Mesendoderm (in vitro differentiated cells): Measurements from ENCODE around the gene MAPK14.

Experiments
- DNase-seq: peaks from one replicate; pipeline ENCODE4 v3.0.0; 2013
- H2AK5ac ChIP-seq: 2 replicates; pipeline ENCODE4 v1.6.1; 2013; ENCODE audit warnings: low read length, inconsistent platforms
- H2BK120ac ChIP-seq: 2 replicates; pipeline ENCODE4 v1.6.1; 2013; ENCODE audit warnings: low read depth, mild to moderate bottlenecking, low read length, moderate library complexity, mixed read lengths
- H2BK15ac ChIP-seq: replicated peaks from 2 replicates; pipeline ENCODE4 v1.6.1; 2013; ENCODE audit warnings: low read depth, mild to moderate bottlenecking, moderate library complexity
- H2BK5ac ChIP-seq: 2 replicates; pipeline ENCODE4 v1.6.1; 2013; ENCODE audit warnings: low read length, inconsistent platforms
- H3K18ac ChIP-seq: 2 replicates; pipeline ENCODE4 v1.6.1; 2013; ENCODE audit warnings: mild to moderate bottlenecking, low read length, mixed read lengths
- H3K23ac ChIP-seq: one replicate; pipeline ENCODE4 v1.6.1; 2013; ENCODE audit warnings: low read length
- H3K27ac ChIP-seq: 2 replicates; pipeline ENCODE4 v1.5.1; 2013; ENCODE audit warnings: low read depth, mild to moderate bottlenecking, inconsistent platforms, low read length, moderate library complexity
- H3K27me3 ChIP-seq: 2 replicates; pipeline ENCODE4 v1.6.1; 2013; ENCODE audit warnings: low read length, control low read depth, mild to moderate bottlenecking, inconsistent platforms; ENCODE audit not compliant: insufficient read depth, poor library complexity
- H3K36me3 ChIP-seq: 2 replicates; pipeline ENCODE4 v1.6.1; 2013; ENCODE audit warnings: low read length, inconsistent platforms; ENCODE audit not compliant: control insufficient read depth, insufficient read depth
- H3K4ac ChIP-seq: one replicate; pipeline ENCODE4 v1.6.1; 2013; ENCODE audit warnings: low read depth, mild to moderate bottlenecking, low read length, moderate library complexity
- H3K4me1 ChIP-seq: 2 replicates; pipeline ENCODE4 v1.6.1; 2013; ENCODE audit warnings: low read depth, low read length, inconsistent platforms; ENCODE audit not compliant: control insufficient read depth
- H3K4me2 ChIP-seq: 2 replicates; pipeline ENCODE4 v1.6.1; 2013; ENCODE audit warnings: low read length
- H3K4me3 ChIP-seq: 2 replicates; pipeline ENCODE4 v1.5.1; 2013; ENCODE audit warnings: mild to moderate bottlenecking, low read length
- H3K56ac ChIP-seq: one replicate; pipeline ENCODE4 v1.6.1; 2013; ENCODE audit warnings: low read length
- H3K79me1 ChIP-seq: 2 replicates; pipeline ENCODE4 v1.6.1; 2013; ENCODE audit warnings: low read length, inconsistent platforms
- H3K79me2 ChIP-seq: 2 replicates; pipeline ENCODE4 v1.6.1; 2013; ENCODE audit warnings: mild to moderate bottlenecking, low read length; ENCODE audit not compliant: control insufficient read depth, insufficient read depth
- H3K9ac ChIP-seq: 2 replicates; pipeline ENCODE4 v1.6.1; 2013; ENCODE audit warnings: low read length, inconsistent platforms
- H4K5ac ChIP-seq: one replicate; pipeline ENCODE4 v1.6.1; 2013; ENCODE audit warnings: low read length
- H4K8ac ChIP-seq: one replicate; pipeline ENCODE4 v1.6.1; 2013; ENCODE audit warnings: low read depth, mild to moderate bottlenecking, control low read depth, low read length, moderate library complexity
- WGBS: extraction: QIAGEN DNeasy Blood & Tissue Kit; methylation state at CpG from one replicate; pipeline ENCODE4 v1.1.7; 2013; ENCODE audit warnings: low lambda C conversion rate, missing lambda C conversion rate; ENCODE audit not compliant: insufficient coverage; ENCODE audit errors: extremely low coverage; 5-methylcytosine and 5-hydroxymethylcytosine counted together

The MAPK14 gene

DNA sequence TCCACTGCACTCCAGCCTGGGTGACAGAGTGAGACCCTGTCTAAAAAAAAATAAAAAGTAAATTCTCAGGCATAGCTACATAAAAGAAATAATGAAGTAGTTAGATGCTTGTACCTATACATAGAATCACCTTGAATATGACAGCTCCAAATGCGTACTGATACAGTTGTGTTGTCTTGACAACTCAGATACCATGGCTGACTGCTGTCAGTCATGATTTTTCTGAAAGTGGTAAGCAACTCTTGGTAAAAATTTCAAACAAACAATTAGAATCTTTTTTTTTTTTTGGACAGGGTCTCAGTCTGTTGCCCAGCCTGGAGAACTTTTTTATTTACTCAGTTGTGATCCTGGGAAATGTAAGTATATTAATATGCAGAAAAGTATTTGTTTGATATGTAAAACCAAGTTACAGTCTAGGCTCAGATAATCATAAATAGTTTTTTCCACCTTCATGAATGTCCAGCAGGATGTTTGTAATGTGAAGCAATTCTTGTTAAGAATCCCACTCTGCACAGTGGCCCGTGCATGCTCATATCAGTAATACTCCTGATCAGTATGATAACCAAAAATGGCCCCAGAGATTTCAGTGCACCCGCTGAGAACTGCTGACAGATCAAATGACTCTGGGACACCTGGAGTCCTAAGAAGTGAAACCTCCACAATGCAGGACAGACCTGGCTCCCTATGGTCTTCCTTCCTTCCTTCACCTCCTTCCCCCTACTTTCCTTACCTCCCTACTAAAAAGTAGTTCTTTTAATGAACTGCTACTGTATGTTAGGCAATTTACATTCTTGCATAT, 88.7 kb downstream of the MAPK14 start:
- no peak overlapping the region for H4K5ac ChIP-seq

DNA sequence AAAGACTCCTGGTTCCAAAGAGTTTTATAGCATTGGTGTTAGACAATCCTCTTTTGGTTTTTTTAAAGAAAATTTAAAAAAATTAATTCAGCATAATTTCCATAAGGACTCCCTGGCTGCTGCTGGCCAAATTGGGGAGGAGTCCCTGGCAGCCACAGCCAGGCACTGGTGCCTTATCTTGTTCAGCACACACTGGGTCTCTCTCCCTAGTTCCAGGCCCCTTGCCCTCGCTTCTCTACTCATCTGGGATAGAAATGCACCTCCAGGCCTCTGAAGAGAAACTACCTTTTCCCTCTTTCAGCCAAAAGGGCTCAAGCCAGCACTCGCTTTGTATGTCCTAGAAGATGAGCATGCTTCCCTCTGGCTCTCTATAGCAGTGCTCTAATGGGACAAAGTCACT, 89.3 kb downstream of the MAPK14 start:
- Histone ChIP-seq H3K4ac (no peak overlapping the region), H3K4me3 (no peak overlapping the region), H2BK5ac (no peak overlapping the region), H3K4me1 (peaks cover 3% of the 10 kb centered on the region), H2BK15ac (no peak overlapping the region), H3K4me2 (no peak overlapping the region), H2AK5ac (no peak overlapping the region), H3K79me2 (no peaks in the 10 kb centered on the region), H3K79me1 (no peaks in the 10 kb centered on the region), H3K18ac (no peak overlapping the region), H2BK120ac (no peak overlapping the region), H3K56ac (no peak overlapping the region), H4K5ac (no peak overlapping the region), H3K27me3 (no peaks in the 10 kb centered on the region), H3K9ac (no peak overlapping the region), H3K23ac (no peak overlapping the region), H3K27ac (no peak overlapping the region), H3K36me3 (no peaks in the 10 kb centered on the region), H4K8ac (no peak overlapping the region)
- WGBS: no CpG with 5 or more reads among the region's 2 CpGs
- no peak for DNase-seq

More for the DNA sequence above, 88.7 kb downstream of the MAPK14 start:
- Histone ChIP-seq H3K56ac (no peak overlapping the region), H2BK120ac (no peak overlapping the region), H3K27me3 (no peaks in the 10 kb centered on the region), H3K4me1 (peaks cover 3% of the 10 kb centered on the region), H3K4ac (no peak overlapping the region), H3K23ac (no peak overlapping the region), H3K4me2 (no peak overlapping the region), H2BK5ac (no peak overlapping the region), H3K4me3 (no peak overlapping the region), H2BK15ac (no peak overlapping the region), H3K18ac (no peak overlapping the region), H2AK5ac (no peak overlapping the region), H4K8ac (no peak overlapping the region), H3K79me2 (no peaks in the 10 kb centered on the region), H3K27ac (no peak overlapping the region), H3K36me3 (no peaks in the 10 kb centered on the region), H3K9ac (no peak overlapping the region), H3K79me1 (no peaks in the 10 kb centered on the region)
- no peak for DNase-seq
- WGBS: no CpG with 5 or more reads among the region's 3 CpGs

DNA sequence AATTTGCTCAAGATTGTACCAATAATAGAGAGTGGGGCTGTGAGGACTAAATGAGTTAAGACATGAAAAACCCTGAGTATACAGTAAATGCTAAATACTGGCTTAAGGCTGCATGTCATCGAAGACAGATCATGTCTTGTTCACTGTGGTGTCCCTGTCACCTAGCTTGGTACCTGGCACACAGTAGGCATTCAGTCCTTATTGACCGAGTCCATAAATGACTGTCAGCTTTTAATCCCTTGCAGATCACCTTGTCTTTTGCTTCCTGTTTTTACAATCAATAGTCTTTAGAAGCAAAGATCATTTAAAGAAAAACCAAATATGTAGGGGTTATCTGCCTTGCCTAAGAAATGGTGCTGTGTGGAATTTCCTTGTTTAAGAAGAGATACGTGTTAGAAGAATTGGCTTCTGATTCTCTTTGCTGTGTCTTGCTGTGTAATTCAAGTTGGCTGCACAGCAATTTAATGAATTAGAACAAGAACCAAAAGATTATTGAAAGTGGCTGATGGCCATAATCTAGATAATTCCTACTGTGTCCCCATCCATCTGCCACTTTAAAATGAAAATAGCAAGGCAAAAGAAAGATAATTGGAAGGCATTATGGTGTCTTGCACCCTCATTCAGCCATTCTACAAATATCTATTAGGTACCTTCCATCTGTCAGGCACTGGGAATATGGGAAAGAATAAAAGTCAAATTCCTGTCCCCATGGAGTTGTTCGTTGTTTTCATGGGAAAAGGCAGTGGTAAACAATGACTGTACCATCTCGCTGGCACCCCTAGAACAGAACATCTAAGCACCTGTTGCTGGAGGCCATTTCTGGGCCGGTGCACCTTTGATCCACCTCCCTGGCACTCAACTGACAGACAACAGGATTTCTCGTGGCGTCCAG, 90.3 kb downstream of the MAPK14 start:
- Histone ChIP-seq H3K79me2 (no peaks in the 10 kb centered on the region), H3K36me3 (no peaks in the 10 kb centered on the region), H4K8ac (no peak overlapping the region), H3K79me1 (no peaks in the 10 kb centered on the region), H2BK120ac (no peak overlapping the region), H2BK5ac (no peak overlapping the region), H2AK5ac (no peak overlapping the region), H3K4me3 (no peak overlapping the region), H3K18ac (no peak overlapping the region), H2BK15ac (no peak overlapping the region), H3K4ac (no peak overlapping the region), H3K56ac (no peak overlapping the region), H3K9ac (no peak overlapping the region), H3K4me2 (no peak overlapping the region), H3K27me3 (no peaks in the 10 kb centered on the region), H3K23ac (no peak overlapping the region), H3K4me1 (peaks cover 3% of the 10 kb centered on the region), H3K27ac (no peak overlapping the region), H4K5ac (no peak overlapping the region)
- no CpG with 5 or more reads among the region's 8 CpGs for WGBS
- DNase-seq: no peak

DNA sequence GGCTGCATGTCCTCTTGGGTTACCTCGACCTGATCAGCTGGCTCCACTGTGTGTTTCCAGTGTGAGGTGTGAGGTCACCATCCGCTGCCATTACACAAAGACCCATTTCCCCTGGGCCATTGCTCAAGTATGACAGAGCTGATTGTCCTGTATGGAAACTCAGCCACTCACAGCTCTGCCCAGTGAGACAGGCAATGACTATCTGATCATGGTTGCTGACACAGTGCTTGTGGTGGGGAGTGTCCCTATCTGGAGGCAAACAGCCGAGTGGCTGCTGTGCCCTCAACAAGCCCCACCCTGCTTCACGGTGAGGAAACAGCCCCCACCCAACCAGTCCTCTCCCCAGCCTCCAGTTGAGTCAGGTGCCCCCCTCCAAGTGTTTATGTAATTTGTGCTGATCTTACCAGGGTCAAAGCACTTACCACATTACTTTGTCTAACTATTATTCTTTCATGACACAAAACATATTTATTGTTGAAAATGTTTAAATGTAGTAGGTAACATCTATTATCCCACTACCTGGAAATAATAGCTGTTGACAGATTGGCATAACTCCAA, 91.0 kb downstream of the MAPK14 start:
- H3K4ac ChIP-seq: no peak overlapping the region
- no CpG with 5 or more reads among the region's 4 CpGs for WGBS
- no peak overlapping the region for H4K8ac ChIP-seq
- no peak overlapping the region for H3K23ac ChIP-seq
- H3K36me3 ChIP-seq: no peaks in the 10 kb centered on the region
- H3K79me1 ChIP-seq: no peaks in the 10 kb centered on the region
- H3K18ac ChIP-seq: no peak overlapping the region
- H3K27me3 ChIP-seq: no peaks in the 10 kb centered on the region
- no peak overlapping the region for H3K4me3 ChIP-seq
- H2BK120ac ChIP-seq: no peak overlapping the region
- no peaks in the 10 kb centered on the region for H3K79me2 ChIP-seq
- H3K56ac ChIP-seq: no peak overlapping the region
- H4K5ac ChIP-seq: no peak overlapping the region
- no peak overlapping the region for H3K9ac ChIP-seq
- no peak overlapping the region for H3K4me2 ChIP-seq
- H2AK5ac ChIP-seq: no peak overlapping the region
- no peak overlapping the region for H3K27ac ChIP-seq
- no peak for DNase-seq
- no peak overlapping the region for H2BK15ac ChIP-seq
- no peak overlapping the region for H2BK5ac ChIP-seq
- H3K4me1 ChIP-seq: peaks cover 3% of the 10 kb centered on the region

DNA sequence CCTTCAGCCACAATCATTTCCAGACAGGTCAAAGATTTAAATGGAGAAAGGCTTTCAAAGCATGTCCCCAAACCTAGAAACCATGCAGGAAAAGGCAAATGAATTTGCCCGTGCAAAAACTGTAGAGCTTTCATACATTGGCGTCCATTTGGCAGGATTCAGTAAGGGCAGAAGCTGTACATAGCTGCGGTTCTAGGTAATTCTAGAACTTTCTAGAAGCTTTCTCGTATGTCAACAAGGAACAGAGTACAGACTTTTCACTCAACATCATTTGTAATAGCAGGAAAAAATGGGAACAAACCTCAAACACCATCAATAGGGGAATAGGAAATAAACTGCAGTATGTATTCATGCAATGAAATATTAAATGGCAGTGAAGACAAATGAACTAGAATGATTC, 91.6 kb downstream of the MAPK14 start:
- Histone ChIP-seq H3K27me3 (no peaks in the 10 kb centered on the region), H3K9ac (no peak overlapping the region), H3K79me2 (no peaks in the 10 kb centered on the region), H2BK120ac (no peak overlapping the region), H3K56ac (no peak overlapping the region), H3K36me3 (no peaks in the 10 kb centered on the region), H3K4me2 (no peak overlapping the region), H4K8ac (no peak overlapping the region), H3K23ac (no peak overlapping the region), H4K5ac (no peak overlapping the region), H3K4ac (no peak overlapping the region), H2BK5ac (no peak overlapping the region), H2BK15ac (no peak overlapping the region), H2AK5ac (no peak overlapping the region), H3K4me3 (no peak overlapping the region), H3K27ac (no peak overlapping the region), H3K4me1 (peaks cover 4% of the 10 kb centered on the region), H3K18ac (no peak overlapping the region), H3K79me1 (no peaks in the 10 kb centered on the region)
- no CpG with 5 or more reads among the region's 4 CpGs for WGBS
- no peak for DNase-seq
